Activated CD4-positive, CD25-positive, alpha-beta regulatory T cell (primary cell): ENCODE results near the gene CMTM1.
"Not testable (repeated sequence)": the region's sequence is repeated elsewhere in the genome, so short reads cannot be mapped to it uniquely, and the experiment has no call there.

Experiments used
- DNase-seq, 4 experiments: peaks; one replicate each; lab custom pipeline; 2025; lab: John Stamatoyannopoulos, UW

Gene CMTM1

GRCh38 chr16:66592814-66593213 lies 26.6 kb downstream of the CMTM1 start:
- no peak for DNase-seq

GRCh38 chr16:66594739-66595138 lies 28.5 kb downstream of the CMTM1 start:
- DNase-seq = no peak

- DNase-seq = not testable (repeated sequence)
These were observed 30.3 kb downstream of the CMTM1 start for GRCh38 chr16:66596559-66596958.

- no peak for DNase-seq
These were observed 31.0 kb downstream of the CMTM1 start for GRCh38 chr16:66596986-66597848.

GRCh38 chr16:66598111-66598510 lies 31.9 kb downstream of the CMTM1 start:
- no peak for DNase-seq

GRCh38 chr16:66599726-66600125 lies 33.5 kb downstream of the CMTM1 start:
- no peak for DNase-seq

DNA sequence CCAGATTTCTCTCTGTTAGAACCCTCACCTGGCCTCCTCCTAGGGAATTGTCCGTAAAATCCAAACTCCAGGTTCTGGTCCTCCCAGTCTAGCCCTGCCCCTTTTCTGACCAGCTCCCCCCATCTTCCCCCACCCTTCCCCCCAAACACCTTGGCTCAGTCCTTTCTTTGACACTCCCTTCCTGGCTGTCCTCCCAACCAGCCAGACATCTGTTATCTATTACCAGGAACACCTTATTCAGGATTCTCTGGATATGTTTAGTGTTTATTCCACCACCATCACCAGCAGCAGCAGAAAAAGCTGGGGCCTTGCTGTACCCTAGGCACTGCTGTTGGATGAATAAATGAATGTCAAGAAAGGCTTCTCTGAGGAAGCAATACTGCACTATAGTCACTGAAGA lies 34.2 kb downstream of the CMTM1 start:
- DNase-seq = no peak

DNA sequence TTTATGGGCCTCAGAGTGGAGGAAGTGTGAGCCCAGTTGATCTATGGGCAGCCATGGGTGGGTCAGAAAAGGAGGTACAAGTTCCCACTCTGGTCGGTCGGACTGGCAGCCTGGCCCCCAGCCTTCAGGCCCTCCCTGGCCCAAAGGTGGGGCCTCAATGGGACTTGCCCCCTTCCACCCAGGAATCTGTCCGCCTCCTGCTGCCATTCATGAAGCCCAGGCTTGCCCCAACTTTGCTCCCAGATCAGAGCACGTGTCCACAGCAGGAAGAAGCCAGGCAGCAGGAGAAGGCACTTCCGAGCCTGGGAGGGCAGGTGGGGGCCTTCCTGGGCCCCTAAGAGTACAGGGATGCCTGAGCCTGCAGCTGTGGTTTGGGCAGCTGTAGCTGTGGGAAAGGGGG lies 35.2 kb downstream of the CMTM1 start:
- DNase-seq = no peak

GRCh38 chr16:66603537-66604375 lies 37.5 kb downstream of the CMTM1 start:
- peak; percentile 19 to 78 (median 51) for DNase-seq

- DNase-seq = peak; percentile 46 to 72 (median 63)
These were observed 38.3 kb downstream of the CMTM1 start, which contains the start of gene CMTM3 for GRCh38 chr16:66604376-66605176. Gene CMTM3, plus strand, starts transcription at chr16:66604704. Its CDS starts 102 bp downstream, at chr16:66604806.

DNA sequence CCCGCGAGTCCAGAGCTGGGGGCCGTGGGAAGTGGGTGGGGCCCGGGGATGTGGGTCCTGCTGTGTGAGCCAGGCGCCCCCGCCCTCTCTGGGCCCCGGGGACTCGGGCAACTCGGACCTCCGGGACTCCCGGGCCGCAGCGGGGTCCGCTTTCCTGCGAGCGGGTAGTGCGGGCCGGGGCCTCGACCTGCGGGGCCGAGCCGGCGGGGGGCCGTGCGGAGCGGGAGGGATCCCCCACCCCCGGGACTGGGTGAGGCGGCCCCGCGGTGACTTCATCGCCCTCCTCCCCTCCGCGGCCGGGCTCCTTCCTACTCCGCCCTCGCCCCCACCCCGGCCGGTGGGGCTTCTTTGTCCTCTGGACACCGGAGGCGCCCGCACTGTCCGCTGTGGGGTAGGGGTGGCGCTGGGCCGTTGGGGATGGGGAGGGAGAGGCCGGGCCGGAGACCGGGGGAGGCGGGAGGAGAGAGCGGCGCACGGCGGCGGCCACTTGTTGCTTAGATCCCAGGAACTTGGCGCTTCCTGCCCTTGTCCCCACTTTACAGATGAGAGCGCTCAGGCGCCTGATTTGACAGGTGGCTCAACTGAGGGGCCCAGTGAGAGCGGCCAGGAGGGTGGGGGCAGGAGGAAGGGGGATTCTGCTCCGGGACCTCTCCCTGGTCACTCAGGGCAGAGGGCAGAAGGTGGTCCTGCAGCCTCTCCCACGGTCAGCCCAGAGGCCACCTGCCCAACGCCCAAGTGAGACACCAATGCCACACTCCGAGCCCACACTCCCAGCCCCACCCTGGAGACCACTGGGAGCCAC lies 39.1 kb downstream of the CMTM1 start:
- no peak for DNase-seq

DNA sequence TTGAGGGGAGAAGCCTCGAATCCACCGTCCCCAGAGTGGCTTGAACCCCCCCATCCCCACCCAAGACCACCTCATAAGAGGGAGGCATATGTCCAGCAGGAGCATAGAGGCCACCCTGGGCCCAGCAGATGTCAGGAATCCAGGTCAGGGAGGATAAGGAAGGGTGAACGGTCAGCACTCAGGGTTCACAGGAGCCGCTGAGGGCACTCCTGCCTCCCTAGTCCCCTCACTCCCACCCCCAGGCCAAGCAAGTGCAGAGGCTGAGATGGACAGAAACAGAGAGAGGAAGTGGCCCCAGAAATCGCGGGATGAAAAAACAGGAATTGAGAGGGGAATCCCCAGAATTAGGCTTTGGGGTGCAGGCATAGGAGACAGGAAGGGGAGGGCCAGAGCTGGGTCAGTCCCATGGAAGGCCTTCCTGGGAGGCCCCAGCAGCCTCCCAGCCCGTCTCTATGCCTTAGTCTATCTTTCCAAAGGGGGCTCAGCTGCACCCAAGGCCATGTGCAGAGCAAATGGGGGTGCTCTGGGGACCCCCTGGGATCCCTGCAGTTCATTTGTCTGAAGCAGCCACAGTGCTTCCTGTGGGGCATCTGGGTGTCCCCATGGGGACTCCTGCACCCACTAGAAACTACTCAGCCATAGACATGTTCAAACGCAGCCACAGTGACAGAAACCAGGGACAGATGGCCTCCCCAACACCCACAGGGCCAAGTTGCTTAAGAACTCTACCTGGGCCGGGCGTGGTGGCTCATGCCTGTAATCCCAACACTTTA lies 39.9 kb downstream of the CMTM1 start:
- no peak for DNase-seq

DNA sequence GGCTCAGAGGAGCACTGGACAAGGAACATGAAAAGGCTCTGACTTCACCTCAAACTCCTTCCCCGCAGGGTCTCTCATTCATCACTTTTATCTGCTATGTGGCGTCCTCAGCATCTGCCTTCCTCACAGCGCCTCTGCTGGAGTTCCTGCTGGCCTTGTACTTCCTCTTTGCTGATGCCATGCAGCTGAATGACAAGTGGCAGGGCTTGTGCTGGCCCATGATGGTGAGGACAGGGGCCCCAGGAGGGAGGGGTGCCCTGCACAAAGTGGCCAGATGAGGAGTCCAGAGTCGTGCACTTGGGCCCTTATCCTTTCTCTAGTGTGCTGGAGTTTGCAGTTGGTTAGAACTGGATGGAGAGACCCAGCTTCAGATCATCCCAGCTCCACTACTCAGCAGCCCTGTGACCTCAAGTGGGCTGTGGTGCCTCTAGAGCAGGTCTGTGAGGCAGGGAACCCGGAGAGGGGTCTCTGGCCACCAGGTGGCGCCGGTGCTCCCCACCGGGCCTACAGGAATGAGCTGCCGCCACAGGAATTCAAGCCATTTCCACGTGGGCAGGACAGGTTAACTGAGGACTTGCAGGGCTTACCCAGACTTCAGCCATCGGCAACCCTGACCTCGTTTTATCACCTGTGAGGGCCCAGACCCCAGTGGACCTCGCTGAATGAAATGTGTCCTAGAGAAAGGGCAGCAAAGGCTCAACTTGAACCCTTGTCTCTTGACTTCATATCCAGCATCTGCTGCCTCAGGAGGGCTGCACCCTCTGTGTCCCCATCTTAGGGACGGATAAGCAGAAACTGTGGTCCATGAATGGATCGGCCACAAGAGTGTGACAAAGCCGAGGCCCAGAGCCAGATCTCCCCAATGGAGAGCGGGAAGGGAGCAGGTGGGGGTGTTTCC lies 42.3 kb downstream of the CMTM1 start:
- peak; percentile 68 to 78 (median 76) for DNase-seq

GRCh38 chr16:66609139-66609510 lies 42.9 kb downstream of the CMTM1 start:
- no peak for DNase-seq

- DNase-seq = no peak
These were observed 44.0 kb downstream of the CMTM1 start for GRCh38 chr16:66610111-66610820.

- DNase-seq = not testable (repeated sequence)
These were observed 45.7 kb downstream of the CMTM1 start for GRCh38 chr16:66611911-66612310.

DNA sequence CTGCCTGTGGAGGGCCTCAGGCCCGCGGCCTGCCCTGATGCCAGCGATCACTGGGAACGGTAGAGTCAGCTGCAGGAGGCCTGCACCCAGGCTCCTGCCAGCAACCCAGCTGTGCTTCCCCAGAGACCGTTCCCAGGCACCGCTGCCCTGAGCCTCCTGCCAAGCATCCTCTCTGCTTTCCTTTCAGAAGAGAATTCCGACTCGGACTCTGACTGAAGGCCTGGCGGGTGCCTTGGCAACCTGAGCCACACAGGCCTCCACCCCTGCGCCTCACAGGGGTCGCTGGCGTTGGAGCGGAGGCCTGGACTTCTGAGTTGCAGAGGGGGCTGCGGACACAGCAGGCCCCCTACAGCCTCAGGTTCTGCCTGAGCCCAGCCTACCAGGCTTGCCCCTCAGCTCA lies 46.2 kb downstream of the CMTM1 start:
- DNase-seq = no peak

GRCh38 chr16:66614161-66614802 lies 48.0 kb downstream of the CMTM1 start:
- no peak for DNase-seq
